Fibroblast of gingiva (primary cell): ENCODE data around the gene CCND2.

Experiments used
- DNase-seq: peaks from one replicate; pipeline ENCODE4 v3.0.0-alpha.2; 2011; ENCODE audit warnings: low read depth

CCND2 gene

GRCh38 chr12:4277857-4278256 lies 4.3 kb downstream of the CCND2 start:
- DNase-seq: no peak

- no peak for DNase-seq
These were observed 5.0 kb downstream of the CCND2 start for GRCh38 chr12:4278329-4279197.

GRCh38 chr12:4279198-4279690 lies 5.7 kb downstream of the CCND2 start:
- DNase-seq: no peak

- DNase-seq: no peak
These were observed 7.0 kb downstream of the CCND2 start for GRCh38 chr12:4280351-4281163.

- DNase-seq: no peak
These were observed 7.7 kb downstream of the CCND2 start for GRCh38 chr12:4281173-4281654.

GRCh38 chr12:4282103-4282891 lies 8.7 kb downstream of the CCND2 start:
- no peak for DNase-seq

- DNase-seq: no peak
These were observed 9.4 kb downstream of the CCND2 start for GRCh38 chr12:4282892-4283511.

- DNase-seq: no peak
These were observed 10.1 kb downstream of the CCND2 start for GRCh38 chr12:4283512-4284255.

- DNase-seq: no peak
These were observed 10.7 kb downstream of the CCND2 start for GRCh38 chr12:4284306-4284705.

- no peak for DNase-seq
These were observed 11.5 kb downstream of the CCND2 start for GRCh38 chr12:4285070-4285469.

GRCh38 chr12:4286228-4286627 lies 12.7 kb downstream of the CCND2 start:
- DNase-seq: no peak

GRCh38 chr12:4286771-4287317 lies 13.3 kb downstream of the CCND2 start:
- no peak for DNase-seq

GRCh38 chr12:4287325-4288211 lies 14.0 kb downstream of the CCND2 start:
- no peak for DNase-seq

- no peak for DNase-seq
These were observed 15.0 kb downstream of the CCND2 start for GRCh38 chr12:4288296-4289131.

- DNase-seq: no peak
These were observed 15.8 kb downstream of the CCND2 start for GRCh38 chr12:4289231-4289878.

- DNase-seq: no peak
These were observed 16.6 kb downstream of the CCND2 start for GRCh38 chr12:4289998-4290790.
